K562 (cell line): ENCODE data around the gene WT1. TPM values are rescaled to one million over a fixed set of nuclear protein-coding genes. Genes with fewer than 3 reads are reported as not detected.

ENCODE experiments used
- ATAC-seq: fragments of 200-7000 bp; cut with Tn5 transposase; 3 replicates; pipeline ENCODE4 v1.9.1; 2020; ENCODE audit warnings: moderate library complexity
- BruUV-seq: library from RNA; stranded (reverse); fragments of 400-500 nt; replicated peaks from 2 replicates; lab custom pipeline; 2021; lab: Mats Ljungman, UMichigan
- CTCF ChIA-PET: fragments of 300-600 bp; formaldehyde crosslinking; extraction: SDS; loops from one replicate; lab custom pipeline; 2021; ENCODE audit warnings: low intra/inter-chr PET ratio; lab: Yijun Ruan, JAX
- POLR2A ChIA-PET: fragments of 300-600, 350-650 bp; sonication (Branson Sonifier 250); formaldehyde crosslinking; extraction: SDS; loops from one replicate; lab custom pipeline; 2021; ENCODE audit warnings: antibody characterized with exemption, inconsistent platforms; lab: Yijun Ruan, JAX
- DNase-seq, 4 experiments: peaks; one replicate each; pipeline versions ENCODE4 v3.0.0 to v3.0.0-alpha.2; 2011 to 2018; ENCODE audit warnings: low spot score in 3 of 4, mixed read lengths in 3 of 4; ENCODE audit errors: extremely low read depth in 1 of 4
- FAIRE-seq: peaks from 2 replicates; lab custom pipeline; 2011; peaks lifted over from hg19 to GRCh38; lab: Jason Lieb, UNC
- H2AFZ ChIP-seq: 2 replicates; pipeline ENCODE4 v1.6.0; 2011; ENCODE audit warnings: low read depth, low read length, control low read depth, inconsistent platforms
- H3K27ac ChIP-seq: fragments of 200-600 bp; 3 replicates; pipeline ENCODE4 v1.8.0; 2011; ENCODE audit warnings: low read depth, mild to moderate bottlenecking, control low read depth, inconsistent platforms, low read length, moderate library complexity, mixed read lengths; ENCODE audit errors: extremely low read depth
- H3K27me3 ChIP-seq, 2 experiments: fragments of 300-600 bp in 1 of 2; 2 replicates in 1 of 2; 3 replicates in 1 of 2; pipeline versions ENCODE4 v1.6.0 to v1.8.0; 2011; ENCODE audit warnings: inconsistent platforms in 2 of 2, low read length in 2 of 2, mild to moderate bottlenecking in 1 of 2, mixed read lengths in 1 of 2, moderate library complexity in 1 of 2; ENCODE audit not compliant: control insufficient read depth in 2 of 2, insufficient read depth in 2 of 2
- H3K36me3 ChIP-seq: fragments of 300-600 bp; 3 replicates; pipeline ENCODE4 v1.8.0; 2011; ENCODE audit warnings: mild to moderate bottlenecking, low read length, inconsistent platforms; ENCODE audit not compliant: control insufficient read depth, insufficient read depth
- H3K4me1 ChIP-seq, 2 experiments: fragments of 200-600 bp in 1 of 2; replicated peaks in 1 of 2; 2 replicates in 1 of 2; 3 replicates in 1 of 2; pipeline versions ENCODE4 v1.5.1 to v1.8.0; 2011; ENCODE audit warnings: inconsistent platforms in 2 of 2, low read length in 2 of 2, mild to moderate bottlenecking in 1 of 2, mixed read lengths in 1 of 2, moderate library complexity in 1 of 2; ENCODE audit not compliant: control insufficient read depth in 2 of 2, insufficient read depth in 2 of 2
- H3K4me2 ChIP-seq: 2 replicates; pipeline ENCODE4 v1.6.1; 2011; ENCODE audit warnings: low read length, control low read depth, inconsistent platforms, mixed read lengths; ENCODE audit not compliant: insufficient read depth
- H3K4me3 ChIP-seq: fragments of 200-600 bp; sonication (generic), shearing (Covaris generic); 2 replicates; pipeline ENCODE4 v1.5.1; 2016; ENCODE audit warnings: control low read depth, inconsistent platforms
- H3K79me2 ChIP-seq: fragments of 200-600 bp; 3 replicates; pipeline ENCODE4 v1.8.0; 2011; ENCODE audit warnings: low read length, inconsistent platforms; ENCODE audit not compliant: control insufficient read depth, insufficient read depth
- H3K9ac ChIP-seq, 2 experiments: 2 replicates each; pipeline versions ENCODE4 v1.6.0 to v1.6.1; 2011; ENCODE audit warnings: low read depth in 2 of 2, low read length in 2 of 2, control low read depth in 1 of 2, inconsistent platforms in 1 of 2, mild to moderate bottlenecking in 1 of 2, mixed read lengths in 1 of 2; ENCODE audit not compliant: insufficient read depth in 1 of 2
- H3K9me1 ChIP-seq: one replicate; pipeline ENCODE4 v1.6.0; 2011; ENCODE audit warnings: inconsistent platforms, mild to moderate bottlenecking, low read length, moderate library complexity; ENCODE audit not compliant: control insufficient read depth, insufficient read depth
- H3K9me3 ChIP-seq: replicated peaks from 2 replicates; pipeline ENCODE4 v1.5.1; 2011; ENCODE audit warnings: low read depth, low read length, inconsistent platforms; ENCODE audit not compliant: control insufficient read depth, insufficient read depth
- H4K20me1 ChIP-seq: replicated peaks from 2 replicates; pipeline ENCODE4 v1.6.1; 2011; ENCODE audit warnings: low read length, inconsistent platforms, mixed read lengths; ENCODE audit not compliant: control insufficient read depth, insufficient read depth
- ATF7 ChIP-seq: fragments of 450-650 bp; IDR thresholded peaks from 2 replicates; pipeline ENCODE4 v1.7.1; 2014; ENCODE audit warnings: mild to moderate bottlenecking, moderate library complexity
- C11orf30 ChIP-seq: fragments of 450-650 bp; IDR thresholded peaks from 2 replicates; pipeline ENCODE4 v1.6.1; 2016; ENCODE audit warnings: low read depth, mild to moderate bottlenecking
- DDX20 ChIP-seq: fragments of 450-650 bp; IDR thresholded peaks from 2 replicates; pipeline ENCODE4 v1.6.1; 2016; ENCODE audit warnings: missing genetic modification characterization, low read depth, mild to moderate bottlenecking, missing compliant biosample characterization, moderate library complexity
- NR4A1 ChIP-seq, 2 experiments: fragments of 250-450 bp in 1 of 2; fragments of 450-650 bp in 1 of 2; sonication (Bioruptor Pico) in 1 of 2; IDR thresholded peaks; 2 replicates each; pipeline versions ENCODE4 v1.4.0 to v1.6.1; 2016 to 2020; ENCODE audit warnings: mild to moderate bottlenecking in 2 of 2, missing compliant biosample characterization in 1 of 2, missing genetic modification characterization in 1 of 2, moderate library complexity in 1 of 2
- NRF1 ChIP-seq, 2 experiments: fragments of 450-650 bp; IDR thresholded peaks in 1 of 2; conservative IDR thresholded peaks in 1 of 2; 2 replicates each; pipeline ENCODE4 v1.6.1; 2014; ENCODE audit warnings: mild to moderate bottlenecking in 2 of 2
- POLR3G ChIP-seq: IDR thresholded peaks from 2 replicates; pipeline ENCODE4 v1.6.1; 2011; ENCODE audit not compliant: insufficient read length, insufficient replicate concordance; ENCODE audit errors: extremely low read depth
- SLC30A9 ChIP-seq: fragments of 250-450 bp; sonication (Bioruptor Pico); IDR thresholded peaks from 2 replicates; pipeline ENCODE4 v1.8.0; 2022; ENCODE audit warnings: mild to moderate bottlenecking, moderate library complexity
- TRIM28 ChIP-seq: fragments of 450-650 bp; IDR thresholded peaks from 2 replicates; pipeline ENCODE4 v1.6.1; 2017
- U2AF2 ChIP-seq: fragments of 200-400 bp; formaldehyde crosslinking; optimal IDR thresholded peaks from 2 replicates; pipeline ENCODE3; 2017; ENCODE audit warnings: low read depth, mild to moderate bottlenecking, low read length
- YBX1 ChIP-seq: fragments of 450-650 bp; IDR thresholded peaks from 2 replicates; pipeline ENCODE4 v1.7.1; 2016; ENCODE audit warnings: mild to moderate bottlenecking
- ZNF175 ChIP-seq: fragments of 200-800 bp; sonication (Bioruptor generic); IDR thresholded peaks from 2 replicates; pipeline ENCODE4 v1.6.1; 2016; ENCODE audit warnings: low read depth, mild to moderate bottlenecking, missing genetic modification characterization, missing compliant biosample characterization
- WGBS: fragments of 100-300 bp; shearing (Covaris generic); methylation state at CpG from one replicate; pipeline ENCODE4 v1.1.6; 2016; ENCODE audit warnings: low coverage, mixed read lengths; ENCODE audit not compliant: insufficient coverage; ENCODE audit errors: missing lambda C conversion rate; 5-methylcytosine and 5-hydroxymethylcytosine counted together
- in situ Hi-C: fragments of 300-500 bp; cut with MboI; formaldehyde crosslinking; loops from 4 replicates; pipeline ENCODE4 v1.15.0; 2018; ENCODE audit warnings: inconsistent platforms, mixed read lengths
- intact Hi-C: fragments of 100-400 bp; cut with micrococcal nuclease; formaldehyde crosslinking; loops from 2 replicates; pipeline ENCODE4 v1.14.2; 2022
- polyA plus RNA-seq, 8 experiments: library from polyadenylated mRNA; depleted of rRNA in 4 of 8; stranded (reverse) in 5 of 8; unstranded in 3 of 8; fragments of >200 nt; fragmentation: Nextera tagmentation in 2 of 8; fragmentation: Illumina TruSeq in 1 of 8; extraction: Ambion mirVana in 2 of 8; extraction: Trizol in 1 of 8; gene quantifications; 2 replicates each; pipeline versions ENCODE4 v1.2.1 to v1.2.3, GENCODE V29; 2011 to 2014; ENCODE audit warnings: inconsistent platforms in 1 of 8, missing spikeins in 1 of 8
- total RNA-seq, 7 experiments: library from RNA; depleted of rRNA in 6 of 7; stranded (reverse); fragments of >200 nt in 6 of 7; fragmentation: Illumina TruSeq in 2 of 7; extraction: Trizol in 2 of 7; gene quantifications; 2 replicates each; pipeline versions ENCODE4 v1.2.1 to v1.2.3, GENCODE V29; 2011 to 2021; ENCODE audit warnings: low replicate concordance in 1 of 7
- TF ChIP-seq, protein P1 (sequence below): fragments of 450-650 bp; IDR thresholded peaks from 2 replicates; pipeline ENCODE4 v1.6.1; 2017; ENCODE audit warnings: antibody characterized with exemption, mild to moderate bottlenecking

WT1 gene
- total and polyA plus RNA-seq, 9 of the 15 experiments (the other 6 are each of a cell fraction or from before 2014, with no cell fraction given), result 7.1 to 33.8 (median 19.4) TPM

DNA sequence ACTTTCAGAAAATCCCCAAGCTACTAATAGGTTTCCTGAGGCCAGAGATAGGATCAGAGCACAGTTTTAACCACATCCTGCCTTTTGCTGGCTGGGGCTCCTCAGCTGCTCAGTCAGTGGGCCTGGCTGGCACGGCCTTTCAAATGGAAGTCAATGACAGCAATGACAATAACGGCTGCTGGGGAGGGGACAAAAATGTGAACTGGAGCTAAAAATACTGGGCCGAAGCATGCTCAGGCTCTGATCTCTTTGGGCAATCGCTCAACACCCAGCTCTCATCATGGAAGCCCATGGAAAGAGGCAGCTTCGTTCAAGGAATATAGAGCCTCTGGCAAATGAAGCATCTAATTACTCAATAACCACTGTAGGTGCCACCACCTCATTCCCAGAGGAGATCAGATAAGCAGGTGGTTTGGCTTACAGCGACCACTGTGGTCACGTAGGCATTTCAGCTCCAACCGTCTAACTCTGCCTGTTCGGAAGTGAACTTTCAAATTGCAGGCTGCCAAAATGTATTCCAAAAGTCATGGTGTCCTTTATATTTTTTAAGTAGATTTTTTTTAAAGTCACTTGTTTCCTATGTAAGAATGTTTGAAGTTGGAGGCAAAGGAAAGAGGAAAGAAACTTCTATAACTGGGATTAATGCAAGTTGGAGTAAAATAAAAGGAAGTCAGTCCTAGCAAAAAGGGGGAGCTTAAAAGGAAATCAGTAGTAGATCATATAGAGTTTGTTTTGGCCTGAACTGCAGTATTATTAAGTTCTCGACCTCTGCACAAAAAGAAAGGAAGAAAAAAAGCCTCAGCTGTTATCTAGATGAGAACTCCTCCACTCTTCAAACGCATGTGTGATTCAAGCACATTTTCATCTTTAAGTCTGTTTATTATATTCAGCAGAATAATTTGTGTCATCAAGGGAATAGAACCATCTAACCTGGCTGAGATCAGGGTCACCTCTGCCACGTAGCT lies 14.1 kb downstream of the WT1 start:
- Histone ChIP-seq H3K9me3 (no peaks in the 10 kb centered on the region), H3K36me3 (peaks cover 76% of the 10 kb centered on the region), H3K9ac (peak overlapping the region; percentile 66 to 80; a peak in 3 of 4 replicates), H3K9me1 (no peaks in the 10 kb centered on the region), H3K4me3 (peak overlapping the region; percentile 7; the same call in 1 of the 2 replicates), H3K4me2 (peak overlapping the region; percentile 78), H4K20me1 (no peaks in the 10 kb centered on the region), H3K27me3 (no peaks in the 10 kb centered on the region), H3K27ac (peak overlapping the region; percentile 91), H3K79me2 (peaks cover 70% of the 10 kb centered on the region), H2AFZ (peak overlapping the region; percentile 75), H3K4me1 (peaks cover 26 to 51% of the 10 kb centered on the region in 2 experiments)
- POLR2A ChIA-PET, result interaction anchor here (0.5 to 2.5 kb wide), 13 partner anchors 9 to 473 kb away, joined by 3 to 15 read pairs (median 6); partner anchors contain the start of genes EIF3M and WT1
- in situ Hi-C loops, result no loop called here
- intact Hi-C loops, result loop anchor here (1.0 to 2.0 kb wide), 2 partner anchors 13 to 34 kb away; no protein-coding TSS in a partner anchor
- 1% methylated on average over 12 of the region's 12 CpGs for WGBS
- CTCF ChIA-PET, result no interaction called here
- DNase-seq, result peak; percentile 31 to 83 (median 57)
- ATAC-seq, result peak; percentile 88
- FAIRE-seq, result peak; percentile 88
- BruUV-seq, result TSS peak; percentile 60
- TF ChIP-seq NRF1 (conservative IDR thresholded peaks at IDR 0.05 in 1 of 2, IDR thresholded peaks at IDR 0.05 in 1 of 2) (peak; percentile 46 to 59; a peak in 3 of 4 replicates), TRIM28 (no peak), U2AF2 (no peak), ATF7 (peak; percentile 42; the same call in 1 of the 2 replicates), ZNF175 (CRISPR knock-in tag) (0 out of 2 replicates have a peak, but pooled peaks have one; percentile 64), DDX20 (tag) (no peak), POLR3G (no peak), C11orf30 (no peak), NR4A1 (CRISPR knock-in tag; IDR thresholded peaks at IDR 0.05) (0 out of 2 replicates have a peak, but pooled peaks have one; percentile 51), NR4A1 (tag; IDR thresholded peaks at IDR 0.05) (peak; percentile 88; the same call in 1 of the 2 replicates), SLC30A9 (CRISPR knock-in tag) (no peak), YBX1 (no peak)
- TF ChIP-seq, protein P1, sequence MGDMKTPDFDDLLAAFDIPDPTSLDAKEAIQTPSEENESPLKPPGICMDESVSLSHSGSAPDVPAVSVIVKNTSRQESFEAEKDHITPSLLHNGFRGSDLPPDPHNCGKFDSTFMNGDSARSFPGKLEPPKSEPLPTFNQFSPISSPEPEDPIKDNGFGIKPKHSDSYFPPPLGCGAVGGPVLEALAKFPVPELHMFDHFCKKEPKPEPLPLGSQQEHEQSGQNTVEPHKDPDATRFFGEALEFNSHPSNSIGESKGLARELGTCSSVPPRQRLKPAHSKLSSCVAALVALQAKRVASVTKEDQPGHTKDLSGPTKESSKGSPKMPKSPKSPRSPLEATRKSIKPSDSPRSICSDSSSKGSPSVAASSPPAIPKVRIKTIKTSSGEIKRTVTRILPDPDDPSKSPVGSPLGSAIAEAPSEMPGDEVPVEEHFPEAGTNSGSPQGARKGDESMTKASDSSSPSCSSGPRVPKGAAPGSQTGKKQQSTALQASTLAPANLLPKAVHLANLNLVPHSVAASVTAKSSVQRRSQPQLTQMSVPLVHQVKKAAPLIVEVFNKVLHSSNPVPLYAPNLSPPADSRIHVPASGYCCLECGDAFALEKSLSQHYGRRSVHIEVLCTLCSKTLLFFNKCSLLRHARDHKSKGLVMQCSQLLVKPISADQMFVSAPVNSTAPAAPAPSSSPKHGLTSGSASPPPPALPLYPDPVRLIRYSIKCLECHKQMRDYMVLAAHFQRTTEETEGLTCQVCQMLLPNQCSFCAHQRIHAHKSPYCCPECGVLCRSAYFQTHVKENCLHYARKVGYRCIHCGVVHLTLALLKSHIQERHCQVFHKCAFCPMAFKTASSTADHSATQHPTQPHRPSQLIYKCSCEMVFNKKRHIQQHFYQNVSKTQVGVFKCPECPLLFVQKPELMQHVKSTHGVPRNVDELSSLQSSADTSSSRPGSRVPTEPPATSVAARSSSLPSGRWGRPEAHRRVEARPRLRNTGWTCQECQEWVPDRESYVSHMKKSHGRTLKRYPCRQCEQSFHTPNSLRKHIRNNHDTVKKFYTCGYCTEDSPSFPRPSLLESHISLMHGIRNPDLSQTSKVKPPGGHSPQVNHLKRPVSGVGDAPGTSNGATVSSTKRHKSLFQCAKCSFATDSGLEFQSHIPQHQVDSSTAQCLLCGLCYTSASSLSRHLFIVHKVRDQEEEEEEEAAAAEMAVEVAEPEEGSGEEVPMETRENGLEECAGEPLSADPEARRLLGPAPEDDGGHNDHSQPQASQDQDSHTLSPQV, result peak; percentile 93
